GM11168 (cell line): Measurements from ENCODE around the gene KDM4C.

Experiments
- in situ Hi-C: fragments of 300-500 bp; cut with MboI; formaldehyde crosslinking; loops from one replicate; pipeline ENCODE4 v1.12.0; 2022; ENCODE audit warnings: low sequenced_read_pairs; ENCODE audit not compliant: unreplicated experiment

Gene KDM4C

DNA sequence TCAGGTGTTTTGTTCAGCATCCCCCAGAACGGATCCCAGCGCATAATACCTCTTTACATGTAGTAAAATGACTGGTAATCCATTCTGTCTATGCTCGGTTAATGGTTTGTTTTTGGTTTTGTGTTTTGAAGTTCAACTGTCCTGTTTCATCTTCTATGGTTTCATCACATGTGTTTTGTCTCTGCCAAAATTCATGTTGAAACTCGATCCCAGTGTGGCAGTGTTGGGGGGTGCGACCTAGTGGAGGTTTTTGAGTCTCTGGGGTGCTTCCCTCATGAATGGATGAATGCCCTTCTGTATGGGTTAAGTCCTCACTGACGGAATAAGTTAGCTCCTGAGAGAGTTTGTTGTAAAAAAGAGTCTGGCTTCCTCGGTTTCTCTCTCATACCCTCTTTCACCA is 317.4 kb downstream of the KDM4C start:
- in situ Hi-C loops, result no loop called here

DNA sequence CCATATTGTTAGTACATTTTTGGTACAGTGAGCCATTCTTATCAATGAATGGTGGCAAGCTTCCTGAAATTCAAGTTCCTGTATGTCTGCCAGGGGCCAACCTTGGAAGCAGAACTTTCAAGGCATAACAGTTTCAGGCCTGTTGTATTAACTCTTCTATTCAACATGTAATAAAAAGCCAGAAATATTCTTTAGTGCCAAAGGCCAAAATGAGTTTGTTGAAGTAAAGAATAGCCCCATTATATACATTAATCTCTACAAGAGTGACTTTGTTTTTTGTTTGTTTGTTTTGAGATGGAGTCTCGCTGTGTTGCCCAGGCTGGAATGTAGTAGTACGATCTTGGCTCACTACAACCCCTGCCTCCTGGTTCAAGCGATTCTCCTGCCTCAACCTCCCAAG is 321.3 kb downstream of the KDM4C start:
- in situ Hi-C loops, result no loop called here

DNA sequence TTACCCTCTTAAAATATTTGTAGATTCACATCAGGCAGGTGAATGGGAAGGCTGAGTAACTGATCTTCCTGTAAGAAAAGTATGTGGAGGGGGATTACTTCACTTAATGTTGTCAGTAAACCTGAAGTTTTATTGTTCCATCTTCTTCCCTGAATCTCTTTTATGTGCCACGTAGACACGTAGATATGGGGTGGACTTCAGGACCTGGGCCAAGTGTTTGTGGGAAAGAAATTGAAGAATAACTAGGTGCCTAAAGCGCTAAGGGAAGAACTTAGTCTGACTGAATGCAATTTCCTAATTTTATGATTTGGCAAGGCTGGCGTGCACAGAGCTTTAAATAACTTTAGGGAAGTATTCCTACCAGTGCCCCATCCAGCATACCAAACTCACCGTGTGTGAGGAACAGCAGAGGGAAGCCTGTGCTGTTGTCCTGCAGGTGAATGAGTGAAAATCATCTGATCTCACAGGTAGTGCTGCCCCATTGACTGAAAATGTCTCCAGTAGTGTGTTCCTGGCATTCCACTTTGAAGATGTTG is 323.4 kb downstream of the KDM4C start:
- in situ Hi-C loops, result no loop called here

DNA sequence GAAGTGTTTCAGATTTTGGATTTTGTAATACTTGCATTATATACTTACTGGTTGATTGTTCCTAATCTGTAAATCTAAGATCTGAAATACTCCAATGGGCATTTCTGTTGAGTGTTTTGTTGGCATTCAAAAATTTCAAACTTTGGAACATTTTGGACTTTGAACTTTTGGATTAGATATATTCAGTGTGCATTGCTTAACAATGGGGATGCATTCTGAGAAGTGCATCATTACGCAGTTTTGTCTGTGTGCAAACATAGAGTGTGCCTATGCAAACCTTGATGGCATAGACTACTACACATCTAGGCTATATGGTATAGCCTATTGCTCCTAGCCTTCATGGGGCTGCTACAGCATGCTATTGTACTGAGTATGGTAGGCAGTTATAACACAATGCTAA is 325.4 kb downstream of the KDM4C start:
- in situ Hi-C loops, result no loop called here

DNA sequence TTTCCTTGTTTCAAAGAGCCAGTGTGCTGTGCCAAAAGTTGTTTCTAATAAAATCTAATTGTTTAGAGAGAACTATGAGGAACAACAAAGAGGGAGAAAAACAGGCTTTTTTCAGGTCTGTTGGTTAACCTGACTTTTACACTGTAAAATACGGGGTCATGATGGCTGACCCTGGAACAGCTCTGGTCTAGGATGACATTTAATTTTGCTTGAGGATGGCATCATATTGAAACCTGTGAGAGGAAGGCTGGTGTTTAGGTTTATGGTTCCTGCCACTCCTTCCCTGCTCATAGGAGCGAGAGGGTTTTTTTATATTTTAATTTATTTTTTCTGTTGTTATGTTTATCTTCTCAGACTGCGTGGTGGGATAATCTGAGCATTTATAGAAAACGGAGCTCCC is 327.6 kb downstream of the KDM4C start:
- in situ Hi-C loops, result no loop called here

DNA sequence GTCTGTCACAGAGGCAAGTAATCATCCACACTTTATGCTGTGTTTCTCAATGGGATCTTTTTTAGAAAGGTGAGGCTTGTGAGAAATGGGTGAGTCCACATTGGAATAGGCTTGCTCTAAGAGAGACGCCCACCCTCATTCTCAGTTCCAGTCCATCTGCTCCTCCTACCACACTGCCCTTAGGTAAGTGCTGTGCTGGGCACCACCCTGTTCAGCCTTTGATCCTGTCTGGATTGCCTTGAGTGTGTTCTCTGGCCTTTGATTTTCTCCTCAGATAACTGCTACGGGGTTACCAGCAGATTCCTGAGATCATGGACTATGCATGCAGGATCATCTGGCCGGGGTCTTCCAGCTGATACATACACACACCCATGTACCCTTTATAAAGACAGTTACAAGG is 328.6 kb downstream of the KDM4C start:
- in situ Hi-C loops, result no loop called here

DNA sequence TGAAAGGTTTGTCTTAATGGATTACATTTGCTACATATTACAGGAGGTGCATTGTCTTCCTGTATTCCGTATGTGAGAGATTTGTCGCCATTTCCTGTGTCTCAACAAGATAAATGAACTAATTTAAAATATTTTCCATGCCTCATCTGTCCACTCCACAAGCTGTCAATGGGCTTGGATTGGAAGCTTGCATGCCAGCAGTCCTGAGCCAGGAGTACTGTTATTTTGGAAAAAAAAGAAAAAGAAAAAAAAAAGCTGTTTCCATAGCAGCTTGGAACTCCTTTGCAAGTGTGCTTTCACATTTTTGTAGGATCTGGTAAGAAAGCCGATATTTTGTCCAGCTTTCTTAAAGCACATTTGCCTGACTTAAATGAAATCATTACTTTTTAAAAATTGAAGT is 330.8 kb downstream of the KDM4C start:
- in situ Hi-C loops, result no loop called here

DNA sequence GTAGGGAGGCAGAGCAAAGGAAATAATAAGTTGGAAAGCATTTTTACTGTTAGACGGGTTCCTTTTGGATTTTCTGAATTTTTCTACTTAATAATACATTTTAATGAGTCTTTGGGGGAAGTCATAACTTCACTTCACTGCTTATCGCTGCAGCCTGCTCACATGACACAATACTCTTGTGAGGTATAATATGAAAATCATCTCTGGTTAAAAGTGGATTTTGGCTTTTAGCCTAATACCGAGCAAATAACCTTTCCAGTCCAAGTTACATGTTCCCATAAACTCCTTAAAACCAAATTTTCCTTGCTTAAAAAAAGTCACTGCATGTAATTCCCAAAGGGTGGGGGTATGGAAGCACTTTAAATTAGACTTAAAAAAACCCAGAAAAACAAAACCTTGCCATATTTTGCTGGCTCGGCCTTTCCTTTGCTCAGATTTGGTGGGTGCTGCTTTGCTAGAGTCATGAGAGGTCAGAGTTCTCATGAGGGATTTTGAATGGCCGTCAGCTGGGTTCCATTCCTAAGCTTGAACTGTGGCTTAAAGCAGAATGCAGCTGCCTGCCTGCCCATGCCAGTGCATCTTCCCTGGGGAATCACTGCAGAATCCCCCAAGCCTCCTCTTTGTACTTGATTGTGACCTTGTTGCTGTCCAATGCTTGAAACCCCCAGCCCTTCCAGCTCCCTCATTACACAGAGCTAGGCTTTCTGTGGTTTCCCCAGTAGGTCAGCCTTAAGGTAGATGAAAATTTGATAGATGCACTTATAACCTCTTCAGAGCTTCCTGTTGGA is 331.8 kb downstream of the KDM4C start:
- in situ Hi-C loops, result no loop called here

DNA sequence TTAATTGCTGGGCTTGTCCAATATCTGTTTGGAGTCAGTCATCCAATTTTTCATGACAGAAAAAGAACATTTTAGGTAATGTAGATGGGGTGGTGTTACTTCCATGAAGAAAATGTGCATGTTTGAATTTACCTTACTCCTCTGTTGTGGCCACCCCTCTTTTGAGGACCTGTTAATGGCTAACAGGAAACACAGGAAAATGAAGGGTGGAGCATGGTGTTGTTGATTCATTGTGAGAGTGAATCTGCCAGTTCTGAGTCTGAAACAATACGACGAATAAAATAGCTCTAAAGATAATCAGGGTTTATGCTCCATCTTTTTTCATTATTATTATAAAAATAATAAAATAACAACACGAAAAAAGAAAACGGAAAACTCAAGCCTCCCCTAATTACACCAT is 335.3 kb downstream of the KDM4C start:
- in situ Hi-C loops, result no loop called here

DNA sequence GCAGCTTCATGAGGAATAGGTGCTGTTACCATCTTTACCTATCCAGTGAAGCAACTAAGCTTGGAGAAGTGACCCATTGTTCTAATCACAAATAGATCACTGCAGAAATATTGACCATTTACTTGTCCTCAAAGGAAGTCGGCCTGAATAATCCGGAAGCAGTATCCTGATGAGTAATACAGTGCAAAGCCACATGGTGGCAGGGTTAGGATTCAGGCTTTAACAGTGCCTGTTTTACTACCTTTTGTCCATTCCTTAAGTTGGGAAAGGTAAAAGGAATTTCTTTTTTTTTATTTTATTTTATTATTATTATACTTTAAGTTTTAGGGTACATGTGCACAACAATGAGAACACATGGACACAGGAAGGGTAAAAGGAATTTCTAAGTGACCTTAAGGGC is 336.3 kb downstream of the KDM4C start:
- in situ Hi-C loops, result no loop called here

DNA sequence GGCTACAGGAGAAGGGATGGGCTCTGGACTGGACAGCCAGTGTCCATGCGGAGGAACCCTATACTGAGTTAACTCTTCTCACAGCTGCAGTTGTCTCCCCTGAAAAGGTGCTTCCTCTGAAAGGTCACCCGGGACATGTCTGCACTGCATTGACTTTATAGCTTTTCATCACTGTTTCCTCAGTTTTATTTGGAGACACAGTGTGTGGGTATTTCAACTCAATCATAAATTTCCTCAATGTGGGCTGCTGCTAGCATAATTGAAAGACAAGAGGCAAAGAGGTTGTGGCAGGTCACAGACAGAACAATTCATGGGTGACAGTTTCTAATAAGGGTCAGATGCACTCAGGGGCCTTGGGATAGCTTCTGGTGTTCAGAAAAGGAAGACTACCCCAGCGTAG is 336.8 kb downstream of the KDM4C start:
- in situ Hi-C loops, result no loop called here

DNA sequence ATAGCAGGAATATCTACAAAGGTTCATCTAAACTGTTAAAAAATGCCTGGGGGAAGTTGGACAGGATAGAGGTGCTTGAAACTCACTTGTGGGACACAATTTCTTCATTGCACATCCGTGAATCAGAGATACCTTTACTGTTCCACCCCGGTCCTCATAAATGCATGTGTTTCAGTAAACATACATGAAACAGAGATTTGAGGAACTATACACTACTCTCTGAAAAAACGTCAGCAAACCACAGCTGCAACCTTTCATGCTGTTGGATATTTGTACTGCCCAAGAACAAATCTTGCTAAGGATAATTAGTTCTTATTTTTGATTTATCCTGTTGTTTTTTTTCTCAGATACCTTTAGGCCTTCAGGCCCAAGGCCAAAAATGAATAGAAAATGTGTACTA is 337.3 kb downstream of the KDM4C start:
- in situ Hi-C loops, result no loop called here

DNA sequence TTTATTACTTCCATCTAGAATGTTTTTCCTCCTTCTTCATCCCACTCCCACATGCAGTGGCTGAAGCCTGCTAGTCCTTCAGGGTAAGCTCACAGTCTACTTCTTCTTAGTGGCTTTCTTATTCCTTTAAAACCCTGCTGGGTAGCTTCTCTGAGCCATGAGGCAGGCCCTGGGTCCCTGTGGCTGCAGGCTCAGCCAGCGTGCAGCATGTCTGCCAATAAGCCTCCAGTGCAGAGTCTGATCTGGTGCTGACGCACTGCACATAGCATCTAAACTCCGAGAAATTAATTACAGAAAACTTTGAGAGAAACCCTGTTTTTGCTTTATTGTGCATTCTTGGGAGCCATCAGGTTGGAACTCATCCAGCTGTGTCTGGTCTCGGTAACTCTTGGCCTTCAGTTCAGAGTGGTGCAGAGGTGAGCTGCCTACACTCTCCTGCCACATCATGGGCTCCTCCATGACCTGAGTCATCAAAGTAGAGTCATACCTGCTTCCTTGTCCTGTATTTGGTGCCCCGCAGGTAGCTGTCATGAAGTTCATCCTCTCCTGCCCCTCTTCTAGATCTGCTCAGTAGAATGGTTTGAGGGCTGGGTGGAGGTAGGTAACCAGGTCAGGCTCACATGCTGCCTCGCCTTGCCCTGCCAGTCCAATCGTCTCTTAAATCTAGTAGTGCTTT is 339.4 kb downstream of the KDM4C start:
- in situ Hi-C loops, result no loop called here

DNA sequence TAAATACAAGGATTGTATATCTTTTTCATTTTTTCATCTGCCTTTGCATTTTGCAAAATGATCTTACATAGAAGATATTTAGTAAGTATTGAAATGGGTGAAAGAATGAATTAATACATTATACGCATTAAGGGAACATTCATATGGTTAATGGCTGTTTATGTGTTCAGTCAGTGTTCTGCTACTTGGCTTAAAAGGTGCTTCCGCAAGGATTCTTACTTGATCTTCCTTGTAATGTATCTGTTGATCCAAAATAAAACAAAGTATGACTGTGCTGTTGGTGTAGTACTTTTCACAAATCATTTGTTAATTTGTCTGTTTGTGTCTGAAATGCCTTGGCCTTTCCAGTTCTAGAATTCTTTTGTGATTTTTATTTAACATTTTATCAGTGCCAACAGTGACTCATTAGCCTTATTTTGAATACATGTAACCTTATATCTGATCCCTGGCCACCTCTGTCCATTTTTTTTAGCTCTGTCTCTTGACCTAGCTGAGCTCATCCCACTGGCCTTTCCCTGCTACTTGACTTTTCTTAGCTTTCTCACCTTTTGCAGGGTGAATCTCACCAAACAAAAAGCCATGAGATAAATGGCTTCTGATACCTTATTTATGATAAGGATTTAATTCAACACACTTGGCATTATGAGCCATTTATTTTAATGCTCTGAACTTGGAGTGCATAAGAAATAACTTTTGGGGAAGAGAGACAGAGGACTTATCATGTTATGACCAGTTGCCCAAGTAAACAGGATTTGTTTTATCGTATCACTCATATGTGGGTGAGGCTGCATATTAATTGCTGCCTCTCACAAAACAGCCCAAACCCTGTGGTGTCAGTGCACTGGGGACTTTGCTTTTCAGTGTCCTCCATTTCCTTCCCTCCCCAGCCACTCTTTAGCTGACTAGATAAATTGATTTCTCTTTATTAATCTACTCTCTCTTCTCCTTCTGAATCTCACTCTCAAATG is 340.3 kb downstream of the KDM4C start:
- in situ Hi-C loops, result no loop called here

DNA sequence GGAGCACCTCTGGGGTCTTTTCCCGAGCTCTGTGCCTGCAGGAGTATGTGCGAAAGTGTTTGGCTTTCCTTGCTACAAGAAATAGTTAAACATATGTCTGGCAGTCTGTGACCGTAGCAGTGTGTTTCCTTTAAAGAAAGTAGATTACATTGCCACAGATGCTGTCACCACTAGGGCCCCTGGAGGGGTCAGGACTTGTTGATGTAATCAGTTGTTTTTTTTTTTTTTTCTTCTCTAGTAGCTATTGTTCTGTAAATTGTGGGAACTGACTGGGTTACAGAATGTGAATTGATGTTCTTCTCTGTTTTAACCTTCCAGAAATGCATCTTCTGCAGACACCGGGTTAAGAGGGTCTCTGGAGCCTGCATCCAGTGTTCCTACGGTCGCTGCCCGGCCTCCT is 345.6 kb downstream of the KDM4C start:
- in situ Hi-C loops, result no loop called here

DNA sequence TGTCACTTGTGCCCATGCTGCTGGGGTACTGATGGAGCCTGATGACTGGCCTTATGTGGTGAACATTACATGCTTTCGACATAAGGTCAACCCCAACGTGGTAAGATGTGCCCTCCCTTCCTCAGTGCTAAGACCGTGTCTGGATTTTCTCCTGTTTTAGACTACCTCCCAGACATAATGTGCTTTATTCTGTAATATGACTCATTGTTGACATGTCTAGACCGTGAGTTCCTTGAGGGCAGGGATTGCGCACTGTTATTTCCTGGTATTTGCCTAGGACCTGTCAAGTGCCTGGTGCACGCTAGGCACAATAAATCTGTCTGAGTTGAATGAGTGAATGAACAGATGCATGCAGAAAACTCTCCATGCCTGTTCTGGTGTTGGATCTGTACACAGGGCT is 346.0 kb downstream of the KDM4C start:
- in situ Hi-C loops, result no loop called here

DNA sequence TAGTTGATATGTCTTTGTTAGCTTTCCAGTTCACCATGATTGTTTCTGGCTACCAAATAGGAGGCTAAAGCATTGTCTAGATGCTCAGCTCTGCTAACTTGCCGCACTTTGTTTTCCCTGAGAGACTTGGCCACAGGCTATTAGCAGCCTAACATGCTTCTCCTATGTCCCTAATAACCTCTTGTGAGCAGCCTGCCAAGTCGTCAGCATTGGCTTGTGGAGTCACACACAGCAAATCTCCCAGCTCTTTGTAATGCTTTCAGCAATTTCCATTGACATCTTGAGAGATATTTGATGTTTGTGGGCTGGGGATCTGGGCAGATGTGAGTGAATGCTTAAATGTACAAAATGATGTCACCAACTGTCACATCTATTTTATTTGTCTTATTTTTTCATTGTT is 346.9 kb downstream of the KDM4C start:
- in situ Hi-C loops, result no loop called here

DNA sequence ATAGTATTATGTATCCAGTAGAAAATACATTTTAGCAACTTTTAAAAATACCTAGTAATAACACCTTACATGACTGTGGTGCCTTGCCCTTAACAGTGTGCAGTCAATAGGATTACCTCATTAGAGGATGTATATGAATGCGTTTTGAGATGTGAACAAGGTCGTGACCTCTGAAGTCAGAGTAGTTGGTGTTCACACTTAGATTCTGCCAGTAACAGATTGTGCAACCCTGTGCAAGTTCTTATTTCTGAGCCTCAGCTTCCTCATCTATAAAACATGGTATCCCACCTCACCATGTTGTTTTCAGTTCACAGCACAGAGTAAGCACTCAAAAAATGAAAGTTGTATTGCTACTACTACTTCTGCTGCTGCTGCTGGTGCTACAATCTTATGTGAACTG is 347.3 kb downstream of the KDM4C start:
- in situ Hi-C loops, result no loop called here

DNA sequence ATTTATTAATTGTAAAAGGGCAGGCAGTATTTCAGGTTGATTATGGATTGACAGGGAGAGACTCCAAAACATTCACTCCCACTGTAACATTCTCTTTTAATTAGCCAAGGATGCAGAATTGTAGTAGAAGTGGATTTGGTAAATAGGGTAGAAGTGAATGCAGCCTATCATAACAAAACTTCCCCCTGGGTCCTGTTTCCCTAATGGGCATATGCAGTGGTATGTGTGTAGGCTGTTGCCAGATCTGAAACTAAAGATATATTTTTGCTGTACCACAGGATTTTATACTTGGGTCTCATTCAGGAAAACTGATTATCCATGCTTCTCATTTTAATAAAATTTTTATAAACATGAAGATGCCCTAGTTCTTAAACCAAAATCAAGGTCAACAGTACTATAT is 351.2 kb downstream of the KDM4C start:
- in situ Hi-C loops, result no loop called here

DNA sequence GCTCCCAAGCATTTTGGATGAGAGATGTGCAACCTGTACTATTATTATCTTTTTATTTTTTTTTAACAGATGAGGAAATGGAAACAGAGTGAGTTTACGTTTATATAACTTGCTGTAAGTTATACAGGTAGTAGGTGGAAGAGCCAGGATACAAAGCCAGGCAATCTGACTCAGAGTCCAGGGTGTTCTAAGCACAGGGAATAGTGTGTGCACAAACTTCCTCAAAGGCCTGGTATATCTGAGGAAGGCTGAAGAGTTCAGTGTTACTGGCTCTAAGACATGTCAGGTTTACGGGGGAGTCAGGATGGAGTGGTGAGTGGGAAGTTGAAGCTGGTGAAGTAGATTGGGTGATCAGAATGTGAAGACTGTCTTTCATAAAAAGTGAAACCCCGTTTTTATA is 353.6 kb downstream of the KDM4C start:
- in situ Hi-C loops, result no loop called here

DNA sequence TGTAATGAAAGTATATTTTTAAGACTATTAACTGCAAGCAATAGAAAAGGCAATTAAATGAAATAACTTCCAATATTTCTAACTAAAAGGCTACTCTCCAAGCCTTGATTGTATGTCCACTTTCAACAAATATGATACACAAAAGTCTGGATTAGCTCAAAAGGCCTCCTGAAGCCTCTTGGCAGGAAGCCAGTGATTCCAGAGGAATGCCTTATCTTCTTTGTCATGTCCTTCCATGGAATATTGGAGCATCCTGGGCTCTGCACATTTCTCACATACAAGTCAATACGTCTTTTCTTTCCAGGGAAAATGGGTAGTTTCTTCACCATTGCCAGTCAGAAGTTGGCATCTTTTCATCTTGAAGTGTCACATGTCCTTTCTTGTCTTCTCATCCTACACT is 357.8 kb downstream of the KDM4C start:
- in situ Hi-C loops, result no loop called here
